HG02642 (cell line): ENCODE data around the gene TIE1.

Experiments used
- ATAC-seq: cut with Tn5 transposase; IDR thresholded peaks from one replicate; pipeline ENCODE4 v1.9.1; 2021; ENCODE audit warnings: mild to moderate bottlenecking; ENCODE audit not compliant: unreplicated experiment, poor library complexity

Gene TIE1

DNA sequence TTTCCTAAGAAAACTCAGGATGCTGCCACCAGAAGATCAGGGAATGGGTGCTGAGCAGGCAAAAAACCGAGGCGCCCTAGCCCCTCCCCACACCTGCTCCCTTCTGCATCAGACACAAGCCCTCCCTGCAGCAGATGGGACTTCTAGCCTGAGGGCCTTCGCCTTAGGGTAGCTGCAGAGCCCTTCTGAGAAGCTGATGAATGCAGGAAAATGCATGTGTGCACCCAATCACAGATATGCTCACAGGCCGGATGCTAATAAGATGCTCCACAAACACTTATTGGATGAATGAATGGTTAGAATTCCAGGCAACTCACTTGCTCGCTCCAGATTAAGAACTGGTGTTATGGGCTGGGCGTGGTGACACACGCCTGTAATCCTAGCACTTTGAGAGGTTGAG, 8.6 kb upstream of the TIE1 start:
- ATAC-seq = no peak

DNA sequence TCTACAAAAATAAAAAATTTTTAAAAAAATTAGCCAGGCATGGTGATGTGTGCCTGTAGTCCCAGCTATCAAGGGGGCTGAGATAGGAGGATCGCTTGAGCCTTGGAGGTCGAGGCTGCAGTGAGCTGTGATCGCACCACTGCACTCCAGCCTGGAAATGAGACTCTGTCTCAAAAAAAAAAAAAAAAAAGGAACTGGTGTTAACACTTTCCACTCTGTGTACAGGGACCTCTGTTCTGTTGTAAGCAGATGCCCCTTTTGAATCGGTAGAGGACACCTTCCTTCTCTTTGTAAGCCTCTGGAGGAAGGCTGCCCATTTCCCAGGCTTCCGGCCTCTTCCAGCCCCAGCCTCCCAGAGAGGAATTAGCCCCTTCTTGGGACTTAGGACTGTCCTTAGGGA, 8.1 kb upstream of the TIE1 start:
- ATAC-seq = no peak

GRCh38 chr1:43293176-43293575, 7.6 kb upstream of the TIE1 start:
- ATAC-seq = no peak

- no peak for ATAC-seq
Measured at GRCh38 chr1:43293896-43294760, 6.7 kb upstream of the TIE1 start.

- ATAC-seq = no peak
Measured at GRCh38 chr1:43294761-43295160, 6.0 kb upstream of the TIE1 start.

GRCh38 chr1:43296207-43296606, 4.6 kb upstream of the TIE1 start:
- no peak for ATAC-seq

DNA sequence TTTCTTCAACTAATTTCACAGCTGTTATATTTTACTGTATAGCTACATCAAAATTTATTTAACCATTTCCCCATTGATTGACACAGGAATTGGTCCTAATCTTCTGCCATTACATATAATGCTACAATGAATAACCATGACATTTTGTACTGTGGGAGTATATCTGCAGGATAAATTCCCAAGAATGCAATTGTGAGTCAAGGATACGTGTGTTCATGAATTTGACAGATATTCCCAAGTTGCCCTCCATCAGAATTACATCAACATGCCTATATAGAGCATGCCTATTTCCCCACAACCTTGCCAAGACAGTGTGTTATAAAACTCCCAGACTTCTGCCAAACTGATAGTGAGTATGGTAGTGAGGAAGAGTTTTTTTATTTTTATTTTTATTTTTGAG, 2.7 kb upstream of the TIE1 start:
- ATAC-seq = no peak

DNA sequence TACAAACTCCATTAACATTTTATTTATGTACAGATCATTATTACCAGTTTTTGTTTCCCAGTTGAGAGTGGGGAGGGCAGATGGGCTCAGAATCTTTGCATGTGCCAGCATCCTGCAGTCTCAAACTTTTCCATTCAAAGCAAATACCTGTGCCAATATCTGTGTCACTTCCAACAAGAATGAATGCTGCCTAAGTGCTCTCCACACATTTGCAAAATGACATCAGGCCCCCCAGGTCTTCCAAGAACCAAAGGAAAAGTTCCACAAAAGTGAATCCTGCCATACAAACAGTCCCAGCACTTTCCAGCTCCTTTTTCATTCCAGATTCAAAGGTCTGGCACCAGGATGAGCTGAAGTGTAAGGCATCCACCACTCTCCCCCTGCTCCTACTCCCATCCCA, 1.7 kb upstream of the TIE1 start:
- no peak for ATAC-seq

- no peak for ATAC-seq
Measured at GRCh38 chr1:43302201-43302600, 1.4 kb downstream of the TIE1 start.

- no peak for ATAC-seq
Measured at GRCh38 chr1:43302721-43303470, 2.1 kb downstream of the TIE1 start.

- ATAC-seq = no peak
Measured at GRCh38 chr1:43303471-43304313, 2.9 kb downstream of the TIE1 start.

DNA sequence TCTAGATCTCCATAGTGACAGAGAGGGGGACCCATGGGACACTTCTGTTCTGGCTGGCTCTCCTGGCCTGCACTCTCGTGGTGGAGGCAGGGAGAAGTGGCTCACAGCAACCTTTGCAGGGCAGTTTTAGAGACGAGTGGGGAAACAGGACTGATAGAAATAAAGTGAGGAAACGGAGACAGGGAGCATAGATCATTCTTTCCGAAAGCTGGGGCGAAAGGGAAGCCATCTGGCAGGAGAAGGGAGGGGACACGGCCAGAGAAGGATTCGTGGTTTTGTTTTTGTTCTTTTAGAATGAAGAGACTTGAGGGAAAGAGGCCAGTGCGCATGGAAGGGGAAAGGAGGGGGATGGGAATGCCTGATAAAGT, 3.5 kb downstream of the TIE1 start:
- ATAC-seq = no peak

DNA sequence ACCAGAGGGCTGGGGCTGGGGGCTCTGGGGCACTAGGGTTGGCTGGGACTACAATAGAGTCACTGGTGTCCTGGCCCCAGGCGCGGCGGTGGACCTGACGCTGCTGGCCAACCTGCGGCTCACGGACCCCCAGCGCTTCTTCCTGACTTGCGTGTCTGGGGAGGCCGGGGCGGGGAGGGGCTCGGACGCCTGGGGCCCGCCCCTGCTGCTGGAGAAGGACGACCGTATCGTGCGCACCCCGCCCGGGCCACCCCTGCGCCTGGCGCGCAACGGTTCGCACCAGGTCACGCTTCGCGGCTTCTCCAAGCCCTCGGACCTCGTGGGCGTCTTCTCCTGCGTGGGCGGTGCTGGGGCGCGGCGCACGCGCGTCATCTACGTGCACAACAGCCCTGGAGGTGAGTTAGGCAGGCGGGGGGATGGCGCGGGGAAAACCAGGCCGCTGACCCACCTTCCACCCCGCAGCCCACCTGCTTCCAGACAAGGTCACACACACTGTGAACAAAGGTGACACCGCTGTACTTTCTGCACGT, 4.1 kb downstream of the TIE1 start:
- ATAC-seq = no peak

GRCh38 chr1:43305461-43305860, 4.7 kb downstream of the TIE1 start:
- ATAC-seq = no peak

DNA sequence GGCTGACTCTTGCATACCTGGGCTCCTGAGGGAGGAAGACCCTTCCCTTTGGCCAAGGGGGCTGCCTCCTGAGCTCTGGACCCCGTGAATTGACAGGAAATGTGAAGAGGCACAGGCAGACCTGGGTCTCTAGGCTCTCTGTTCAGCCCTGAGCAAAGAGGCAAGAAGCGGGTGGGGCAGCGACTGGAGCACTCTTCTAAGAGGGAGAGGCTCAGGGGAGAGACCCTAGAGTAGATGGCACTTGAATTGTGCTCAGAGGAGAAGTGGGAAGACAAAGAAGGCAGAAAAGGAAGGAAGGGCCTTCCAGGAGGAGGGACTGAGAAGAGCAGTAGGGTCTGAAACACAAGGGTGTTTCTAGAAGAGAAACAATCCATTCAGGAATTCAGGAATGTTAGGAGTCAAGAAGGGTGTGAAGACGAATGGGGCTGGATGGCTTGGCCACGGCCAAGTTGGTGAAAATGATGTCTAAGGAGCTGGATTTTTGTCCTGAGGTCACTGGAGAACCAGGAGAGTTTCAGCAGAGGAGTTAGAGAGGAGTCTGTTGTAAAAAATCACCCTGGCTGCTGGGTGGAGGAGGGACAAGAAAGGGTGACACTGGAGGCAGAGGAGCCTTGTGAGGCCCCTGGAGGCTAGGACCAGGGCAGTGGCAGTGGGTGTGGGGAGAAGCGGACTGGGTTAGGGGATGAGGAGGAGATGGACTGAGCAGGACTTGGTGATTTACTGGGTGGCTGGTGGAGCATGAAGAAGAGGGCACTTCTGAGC, 5.3 kb downstream of the TIE1 start:
- no peak for ATAC-seq

- no peak for ATAC-seq
Measured at GRCh38 chr1:43306688-43307457, 6.1 kb downstream of the TIE1 start.

DNA sequence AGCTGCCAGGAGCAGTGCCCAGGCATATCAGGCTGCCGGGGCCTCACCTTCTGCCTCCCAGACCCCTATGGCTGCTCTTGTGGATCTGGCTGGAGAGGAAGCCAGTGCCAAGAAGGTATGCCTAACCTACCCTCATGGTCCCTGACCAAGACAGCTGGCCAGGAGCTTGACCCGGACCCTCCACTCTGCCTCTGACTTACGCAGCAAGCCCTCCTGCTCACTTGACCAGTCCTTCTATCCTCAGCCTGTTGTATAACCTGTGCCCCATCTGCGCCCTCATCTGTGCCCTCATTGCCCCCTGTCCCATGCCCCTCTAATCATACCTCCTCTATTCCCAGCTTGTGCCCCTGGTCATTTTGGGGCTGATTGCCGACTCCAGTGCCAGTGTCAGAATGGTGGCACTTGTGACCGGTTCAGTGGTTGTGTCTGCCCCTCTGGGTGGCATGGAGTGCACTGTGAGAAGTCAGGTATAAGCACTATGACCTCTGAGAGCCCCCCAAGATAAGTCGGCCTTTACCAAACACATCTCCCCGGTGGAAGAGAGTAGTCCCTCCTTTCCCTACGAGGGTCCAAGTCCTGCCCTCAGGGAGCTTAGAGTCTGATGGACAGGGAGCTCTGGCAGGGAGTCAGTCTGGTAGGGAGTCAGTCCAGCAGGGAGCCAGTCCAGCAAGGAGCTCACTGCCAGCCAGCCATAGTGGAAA, 6.8 kb downstream of the TIE1 start:
- ATAC-seq = no peak

DNA sequence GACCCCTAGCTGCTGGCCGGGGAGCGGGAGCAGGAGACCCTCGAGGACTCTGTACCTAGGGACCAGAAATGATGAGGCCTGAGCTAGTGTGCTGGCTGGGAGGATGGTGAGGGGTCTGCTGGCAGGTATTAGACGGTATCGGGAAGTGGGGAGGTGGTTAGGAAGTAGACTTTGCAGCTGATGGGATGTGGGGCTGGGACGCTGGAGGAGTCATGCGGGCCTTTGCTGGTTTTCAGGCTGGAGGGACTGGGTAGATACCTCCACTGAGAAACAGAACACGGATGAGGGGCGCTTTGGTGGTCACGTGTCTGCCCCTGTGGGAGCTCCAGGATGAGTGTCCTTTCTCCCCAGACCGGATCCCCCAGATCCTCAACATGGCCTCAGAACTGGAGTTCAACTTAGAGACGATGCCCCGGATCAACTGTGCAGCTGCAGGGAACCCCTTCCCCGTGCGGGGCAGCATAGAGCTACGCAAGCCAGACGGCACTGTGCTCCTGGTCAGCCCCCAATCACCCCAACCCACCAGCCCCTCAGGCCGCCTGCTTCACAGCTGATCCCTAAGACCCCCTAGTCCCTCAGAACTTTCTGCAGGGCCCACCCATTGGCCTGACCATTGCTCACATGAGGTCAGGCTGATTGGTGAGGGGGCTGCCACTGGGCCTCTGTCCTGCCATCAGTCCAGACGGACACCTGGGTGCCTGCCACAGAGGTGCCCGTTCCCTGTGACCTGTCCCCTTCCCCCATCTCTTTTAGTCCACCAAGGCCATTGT, 8.0 kb downstream of the TIE1 start:
- no peak for ATAC-seq
